HepG2 (cell line): ENCODE measurements around the gene POLE3. TPM values are rescaled to one million over a fixed set of nuclear protein-coding genes. Genes with fewer than 3 reads are reported as not detected.

ENCODE experiments used
- ATAC-seq: fragments of 200-7000 bp; cut with Tn5 transposase; 3 replicates; pipeline ENCODE4 v1.9.1; 2020; ENCODE audit warnings: mild to moderate bottlenecking, moderate library complexity
- BruUV-seq: library from RNA; stranded (reverse); fragments of 400-500 nt; replicated peaks from 2 replicates; lab custom pipeline; 2021; lab: Mats Ljungman, UMichigan
- CTCF ChIA-PET: fragments of 300-600 bp; formaldehyde crosslinking; extraction: SDS; loops from one replicate; lab custom pipeline; 2021; ENCODE audit warnings: low total read pairs, inconsistent platforms, low intra/inter-chr PET ratio; lab: Yijun Ruan, JAX
- POLR2A ChIA-PET: fragments of 350-600 bp; sonication (Branson Sonifier 250); formaldehyde crosslinking; loops from one replicate; lab custom pipeline; 2020; ENCODE audit warnings: antibody characterized with exemption, inconsistent platforms; lab: Yijun Ruan, JAX
- DNase-seq: peaks from one replicate; pipeline ENCODE4 v3.0.0-alpha.2; 2015; ENCODE audit warnings: low spot score
- FAIRE-seq: peaks from 3 replicates; lab custom pipeline; 2011; peaks lifted over from hg19 to GRCh38; lab: Jason Lieb, UNC
- H2AFZ ChIP-seq: one replicate; pipeline ENCODE4 v1.6.1; 2011; ENCODE audit warnings: low read length, inconsistent platforms
- H3K27ac ChIP-seq: fragments of 300-600 bp; 3 replicates; pipeline ENCODE4 v1.8.0; 2011; ENCODE audit warnings: mixed run types, mild to moderate bottlenecking, mixed read lengths, low read length, inconsistent platforms; ENCODE audit not compliant: insufficient read depth; ENCODE audit errors: extremely low read length
- H3K27me3 ChIP-seq, 2 experiments: fragments of 200-600 bp in 1 of 2; 2 replicates in 1 of 2; 3 replicates in 1 of 2; pipeline versions ENCODE4 v1.6.0 to v1.8.0; 2011; ENCODE audit warnings: low read length in 2 of 2, mild to moderate bottlenecking in 2 of 2, moderate library complexity in 2 of 2, inconsistent platforms in 1 of 2; ENCODE audit not compliant: insufficient read depth in 2 of 2, control insufficient read depth in 1 of 2
- H3K36me3 ChIP-seq, 2 experiments: fragments of 200-600 bp in 1 of 2; replicated peaks in 1 of 2; 2 replicates in 1 of 2; 3 replicates in 1 of 2; pipeline versions ENCODE4 v1.5.1 to v1.8.0; 2011; ENCODE audit warnings: low read length in 2 of 2, inconsistent platforms in 1 of 2; ENCODE audit not compliant: insufficient read depth in 2 of 2, control insufficient read depth in 1 of 2
- H3K4me1 ChIP-seq: 2 replicates; pipeline ENCODE4 v1.5.1; 2012; ENCODE audit warnings: low read length, inconsistent platforms; ENCODE audit not compliant: insufficient read depth
- H3K4me2 ChIP-seq: 2 replicates; pipeline ENCODE4 v1.6.0; 2011; ENCODE audit warnings: low read depth, low read length, inconsistent platforms
- H3K4me3 ChIP-seq, 3 experiments: fragments of 200-600 bp in 1 of 3; sonication (generic), shearing (Covaris generic) in 1 of 3; replicated peaks in 1 of 3; 2 replicates each; pipeline ENCODE4 v1.5.1; 2011 to 2016; ENCODE audit warnings: low read length in 3 of 3, inconsistent platforms in 2 of 3, low read depth in 2 of 3, mild to moderate bottlenecking in 2 of 3, control low read depth in 1 of 3, mixed read lengths in 1 of 3; ENCODE audit not compliant: insufficient read depth in 1 of 3
- H3K79me2 ChIP-seq: one replicate; pipeline ENCODE4 v1.6.1; 2011; ENCODE audit warnings: low read length, inconsistent platforms; ENCODE audit not compliant: insufficient read depth
- H3K9ac ChIP-seq: 2 replicates; pipeline ENCODE4 v1.6.0; 2011; ENCODE audit warnings: mild to moderate bottlenecking, low read depth, low read length, inconsistent platforms; ENCODE audit not compliant: insufficient read depth
- H3K9me3 ChIP-seq: 2 replicates; pipeline ENCODE4 v1.5.1; 2012; ENCODE audit warnings: mild to moderate bottlenecking, low read length
- H4K20me1 ChIP-seq: 2 replicates; pipeline ENCODE4 v1.6.0; 2011; ENCODE audit warnings: inconsistent platforms, mild to moderate bottlenecking, low read length, moderate library complexity; ENCODE audit not compliant: insufficient read depth
- ARNTL ChIP-seq: sonication (generic); formaldehyde crosslinking; IDR thresholded peaks from 2 replicates; pipeline ENCODE4 v1.4.0; 2020; ENCODE audit warnings: mild to moderate bottlenecking, missing genetic modification reagents
- KLF12 ChIP-seq: sonication (generic); formaldehyde crosslinking; IDR thresholded peaks from 2 replicates; pipeline ENCODE4 v1.4.0; 2020; ENCODE audit warnings: missing genetic modification reagents, borderline replicate concordance
- MED1 ChIP-seq: sonication (generic); formaldehyde crosslinking; IDR thresholded peaks from 2 replicates; pipeline ENCODE4 v1.4.0; 2020; ENCODE audit warnings: missing genetic modification reagents
- ZNF614 ChIP-seq: IDR thresholded peaks from 2 replicates; pipeline ENCODE4 v1.6.1; 2018; ENCODE audit warnings: missing biosample characterization, missing genetic modification reagents, inconsistent platforms, borderline replicate concordance
- ZNF850 ChIP-seq: sonication (generic); formaldehyde crosslinking; conservative IDR thresholded peaks from 2 replicates; pipeline ENCODE4 v1.9.0; 2021; ENCODE audit warnings: mild to moderate bottlenecking, missing genetic modification reagents
- WGBS: methylation state at CpG from one replicate; pipeline ENCODE4 v1.1.6; 2017; ENCODE audit warnings: low lambda C conversion rate; 5-methylcytosine and 5-hydroxymethylcytosine counted together
- in situ Hi-C: cut with HindIII; loops from 2 replicates; pipeline ENCODE4 v1.10.0; 2017; ENCODE audit warnings: low pct_unique_long_range_greater_than_20kb; ENCODE audit not compliant: extremely low pct_ligation_motif_present
- intact Hi-C: fragments of 100-400 bp; cut with micrococcal nuclease; formaldehyde crosslinking; loops from one replicate; pipeline ENCODE4 v1.10.0; 2022; ENCODE audit not compliant: unreplicated experiment
- polyA plus RNA-seq, 8 experiments: library from polyadenylated mRNA; depleted of rRNA in 3 of 8; stranded (reverse) in 7 of 8; unstranded in 1 of 8; fragments of >200 nt; fragmentation: Illumina TruSeq in 4 of 8; extraction: Trizol in 4 of 8; gene quantifications; 2 replicates each; pipeline versions ENCODE4 v1.2.1 to v1.2.3, GENCODE V29; 2011 to 2016; ENCODE audit warnings: low read depth in 4 of 8, missing spikeins in 1 of 8, mixed read lengths in 1 of 8; ENCODE audit not compliant: insufficient read depth in 1 of 8
- total RNA-seq, 5 experiments: library from RNA; depleted of rRNA; stranded (reverse); fragments of >200 nt; fragmentation: Illumina TruSeq; extraction: Trizol; gene quantifications; 2 replicates each; pipeline ENCODE4 v1.2.3, GENCODE V29; 2016; ENCODE audit warnings: low read depth in 1 of 5
- TF ChIP-seq, protein P1 (sequence below): sonication (generic); formaldehyde crosslinking; IDR thresholded peaks from 2 replicates; pipeline ENCODE4 v1.4.0; 2020; ENCODE audit warnings: mild to moderate bottlenecking, missing genetic modification reagents
- TF ChIP-seq, protein P2 (sequence below): sonication (generic); formaldehyde crosslinking; IDR thresholded peaks from 2 replicates; pipeline ENCODE4 v1.8.0; 2022; ENCODE audit warnings: missing genetic modification reagents, mild to moderate bottlenecking, borderline replicate concordance
- TF ChIP-seq, protein P3 (sequence below): sonication (generic); formaldehyde crosslinking; IDR thresholded peaks from 2 replicates; pipeline ENCODE4 v1.5.0; 2020; ENCODE audit warnings: missing genetic modification reagents, mild to moderate bottlenecking, borderline replicate concordance

POLE3 gene
- total and polyA plus RNA-seq, 2 of the 13 experiments (the other 11 are each of a cell fraction or from before 2014, with no cell fraction given): 36.0 to 77.2 TPM

DNA sequence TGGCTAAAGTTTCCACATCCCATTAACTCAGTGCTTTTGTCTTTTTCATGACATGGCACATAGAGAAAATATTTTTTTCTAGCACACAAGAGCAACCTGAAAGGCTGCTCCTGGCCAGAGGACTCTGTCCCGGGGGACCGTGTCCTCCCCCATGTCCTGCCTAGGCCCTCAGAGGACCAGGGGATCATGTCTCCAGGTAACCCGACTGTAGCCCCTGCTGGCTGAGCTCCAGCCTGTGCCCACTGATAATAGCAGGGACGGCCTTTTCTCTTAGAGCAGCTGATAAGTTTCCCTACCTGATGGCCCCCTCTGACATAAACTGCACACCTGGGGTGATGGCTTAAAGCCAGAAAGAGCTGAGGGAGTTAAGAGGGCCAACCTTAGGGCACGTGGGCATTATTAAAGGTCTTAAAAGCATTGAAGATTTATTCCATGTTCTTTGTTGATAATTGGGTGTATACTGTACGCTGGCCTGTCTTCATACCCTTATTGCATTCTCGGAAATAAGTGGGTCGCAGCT, 39.6 kb downstream of the POLE3 start:
- no peak for TF ChIP-seq ZNF850
- intact Hi-C loops (no loop called here), in situ Hi-C loops (no loop called here)
- FAIRE-seq (no peak), ATAC-seq (peak; percentile 14; the same call in 2 of the 3 replicates), DNase-seq (no peak)
- Histone ChIP-seq H2AFZ (no peak overlapping the region), H3K36me3 (peaks cover 4 to 10% of the 10 kb centered on the region in 2 experiments; a peak in 3 of 5 replicates), H3K4me1 (peaks cover 85% of the 10 kb centered on the region), H3K4me3 (no peak overlapping the region), H3K9ac (no peak overlapping the region), H3K9me3 (no peaks in the 10 kb centered on the region), H4K20me1 (peaks cover 16% of the 10 kb centered on the region), H3K4me2 (no peak overlapping the region), H3K27me3 (no peaks in the 10 kb centered on the region), H3K27ac (no peak overlapping the region), H3K79me2 (peaks cover 9% of the 10 kb centered on the region)
- no TSS peak for BruUV-seq
- CTCF ChIA-PET: no interaction called here
- POLR2A ChIA-PET: interaction anchor here (1.5 to 1.6 kb wide), 2 partner anchors 24 to 28 kb away, joined by 3 to 5 read pairs; no protein-coding TSS in a partner anchor
- WGBS: 65% methylated on average over 8 of the region's 8 CpGs

DNA sequence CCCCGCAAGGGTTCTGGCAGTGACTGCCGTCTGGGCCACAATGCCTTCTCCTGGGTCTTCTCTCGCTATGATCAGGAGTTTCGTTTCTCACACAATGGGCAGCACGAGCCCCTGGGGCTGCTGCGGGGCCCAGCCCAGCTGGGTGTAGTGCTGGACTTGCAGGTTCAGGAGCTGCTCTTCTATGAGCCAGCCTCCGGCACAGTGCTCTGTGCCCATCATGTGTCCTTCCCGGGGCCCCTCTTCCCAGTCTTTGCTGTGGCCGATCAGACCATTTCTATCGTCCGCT, 40.7 kb downstream of the POLE3 start:
- H3K4me2 ChIP-seq: peak overlapping the region; percentile 68
- H3K4me1 ChIP-seq: peaks cover 81% of the 10 kb centered on the region
- ChIA-PET POLR2A (interaction anchor here (1.6 kb wide), 1 partner anchor 29 kb away, joined by 3 read pairs; no protein-coding TSS in a partner anchor), CTCF (no interaction called here)
- ATAC-seq (peak; percentile 39), DNase-seq (no peak), FAIRE-seq (no peak)
- H3K27ac ChIP-seq: no peak overlapping the region
- no TSS peak for BruUV-seq
- no peaks in the 10 kb centered on the region for H3K9me3 ChIP-seq
- in situ Hi-C loops (no loop called here), intact Hi-C loops (no loop called here)
- WGBS: 19% methylated on average over 5 of the region's 11 CpGs
- H3K36me3 ChIP-seq: peaks cover under 1 to 4% of the 10 kb centered on the region in 2 experiments; a peak in 3 of 5 replicates
- H3K4me3 ChIP-seq: peak overlapping the region in 2 of 3 experiments; percentile 24 to 43; a peak in 2 of 6 replicates
- H3K9ac ChIP-seq: no peak overlapping the region
- no peaks in the 10 kb centered on the region for H3K79me2 ChIP-seq
- peaks cover 14% of the 10 kb centered on the region for H4K20me1 ChIP-seq
- H2AFZ ChIP-seq: no peak overlapping the region
- H3K27me3 ChIP-seq: no peaks in the 10 kb centered on the region
- 0 out of 2 replicates have a peak, but pooled peaks have one; percentile 38 for TF ChIP-seq KLF12 (CRISPR knock-in tag)
- TF ChIP-seq MED1 (CRISPR knock-in tag): no peak
- no peak for TF ChIP-seq ZNF614 (CRISPR knock-in tag)
- TF ChIP-seq ARNTL (CRISPR knock-in tag): 0 out of 2 replicates have a peak, but pooled peaks have one; percentile 38
- TF ChIP-seq, protein P1, sequence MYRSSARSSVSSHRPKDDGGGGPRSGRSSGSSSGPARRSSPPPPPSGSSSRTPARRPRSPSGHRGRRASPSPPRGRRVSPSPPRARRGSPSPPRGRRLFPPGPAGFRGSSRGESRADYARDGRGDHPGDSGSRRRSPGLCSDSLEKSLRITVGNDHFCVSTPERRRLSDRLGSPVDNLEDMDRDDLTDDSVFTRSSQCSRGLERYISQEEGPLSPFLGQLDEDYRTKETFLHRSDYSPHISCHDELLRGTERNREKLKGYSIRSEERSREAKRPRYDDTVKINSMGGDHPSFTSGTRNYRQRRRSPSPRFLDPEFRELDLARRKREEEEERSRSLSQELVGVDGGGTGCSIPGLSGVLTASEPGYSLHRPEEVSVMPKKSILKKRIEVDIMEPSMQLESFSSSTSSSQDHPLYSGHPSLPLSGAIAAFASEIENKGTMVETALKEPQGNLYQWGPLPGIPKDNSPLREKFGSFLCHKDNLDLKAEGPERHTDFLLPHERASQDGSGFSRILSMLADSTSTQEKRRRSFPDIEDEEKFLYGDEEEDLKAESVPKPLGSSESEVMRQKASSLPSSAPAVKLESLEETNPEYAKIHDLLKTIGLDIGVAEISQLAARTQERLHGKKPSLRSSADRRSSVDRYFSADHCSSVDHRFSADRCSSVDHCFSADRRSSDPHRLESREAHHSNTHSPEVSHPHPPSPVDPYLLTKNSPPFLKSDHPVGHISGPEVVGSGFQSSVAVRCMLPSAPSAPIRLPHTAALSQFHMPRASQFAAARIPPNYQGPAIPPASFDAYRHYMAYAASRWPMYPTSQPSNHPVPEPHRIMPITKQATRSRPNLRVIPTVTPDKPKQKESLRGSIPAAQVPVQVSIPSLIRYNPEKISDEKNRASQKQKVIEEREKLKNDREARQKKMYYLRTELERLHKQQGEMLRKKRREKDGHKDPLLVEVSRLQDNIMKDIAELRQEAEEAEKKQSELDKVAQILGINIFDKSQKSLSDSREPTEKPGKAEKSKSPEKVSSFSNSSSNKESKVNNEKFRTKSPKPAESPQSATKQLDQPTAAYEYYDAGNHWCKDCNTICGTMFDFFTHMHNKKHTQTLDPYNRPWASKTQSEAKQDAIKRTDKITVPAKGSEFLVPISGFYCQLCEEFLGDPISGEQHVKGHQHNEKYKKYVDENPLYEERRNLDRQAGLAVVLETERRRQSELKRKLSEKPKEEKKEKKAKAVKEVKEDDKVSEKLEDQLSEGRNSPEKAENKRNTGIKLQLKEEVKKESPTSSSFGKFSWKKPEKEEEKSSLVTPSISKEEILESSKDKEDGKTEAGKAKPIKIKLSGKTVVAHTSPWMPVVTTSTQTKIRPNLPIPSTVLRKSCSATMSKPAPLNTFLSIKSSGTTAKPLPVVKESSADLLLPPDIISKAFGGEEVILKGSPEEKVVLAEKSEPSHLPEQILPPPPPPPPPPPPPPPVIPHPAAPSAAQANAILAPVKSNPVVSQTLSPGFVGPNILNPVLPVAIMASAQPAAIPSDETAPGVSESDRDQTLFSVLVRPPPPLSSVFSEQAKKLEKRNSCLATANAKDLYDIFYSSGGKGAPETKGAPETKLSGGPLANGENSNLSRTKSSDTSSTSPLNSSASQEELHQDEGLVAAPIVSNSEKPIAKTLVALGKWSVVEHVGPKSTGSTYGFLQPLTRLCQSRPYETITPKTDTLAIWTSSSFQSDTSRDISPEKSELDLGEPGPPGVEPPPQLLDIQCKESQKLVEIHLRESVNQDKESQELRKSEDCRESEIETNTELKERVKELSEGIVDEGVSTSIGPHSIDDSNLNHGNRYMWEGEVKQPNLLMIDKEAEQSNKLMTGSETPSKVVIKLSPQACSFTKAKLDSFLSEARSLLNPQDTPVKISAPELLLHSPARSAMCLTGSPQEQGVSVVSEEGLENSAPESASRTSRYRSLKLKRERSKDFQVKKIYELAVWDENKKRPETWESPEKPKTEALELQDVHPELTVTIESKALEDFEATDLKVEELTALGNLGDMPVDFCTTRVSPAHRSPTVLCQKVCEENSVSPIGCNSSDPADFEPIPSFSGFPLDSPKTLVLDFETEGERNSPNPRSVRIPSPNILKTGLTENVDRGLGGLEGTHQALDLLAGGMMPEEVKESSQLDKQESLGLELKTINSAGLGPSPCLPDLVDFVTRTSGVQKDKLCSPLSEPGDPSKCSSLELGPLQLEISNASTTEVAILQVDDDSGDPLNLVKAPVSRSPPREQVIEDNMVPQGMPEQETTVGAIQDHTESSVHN: no peak
- TF ChIP-seq, protein P2, sequence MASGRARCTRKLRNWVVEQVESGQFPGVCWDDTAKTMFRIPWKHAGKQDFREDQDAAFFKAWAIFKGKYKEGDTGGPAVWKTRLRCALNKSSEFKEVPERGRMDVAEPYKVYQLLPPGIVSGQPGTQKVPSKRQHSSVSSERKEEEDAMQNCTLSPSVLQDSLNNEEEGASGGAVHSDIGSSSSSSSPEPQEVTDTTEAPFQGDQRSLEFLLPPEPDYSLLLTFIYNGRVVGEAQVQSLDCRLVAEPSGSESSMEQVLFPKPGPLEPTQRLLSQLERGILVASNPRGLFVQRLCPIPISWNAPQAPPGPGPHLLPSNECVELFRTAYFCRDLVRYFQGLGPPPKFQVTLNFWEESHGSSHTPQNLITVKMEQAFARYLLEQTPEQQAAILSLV (CRISPR knock-in tag): no peak
- TF ChIP-seq, protein P3, sequence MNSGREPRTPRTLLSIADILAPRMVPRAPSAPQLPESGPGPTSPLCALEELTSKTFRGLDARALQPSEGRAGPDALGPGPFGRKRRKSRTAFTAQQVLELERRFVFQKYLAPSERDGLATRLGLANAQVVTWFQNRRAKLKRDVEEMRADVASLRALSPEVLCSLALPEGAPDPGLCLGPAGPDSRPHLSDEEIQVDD (CRISPR knock-in tag): no peak
